SK-N-MC (cell line): ENCODE results near the gene ZBTB7A.

Experiments used
- DNase-seq: peaks from one replicate; pipeline ENCODE4 v3.0.0-alpha.2; 2011; ENCODE audit warnings: low read depth, low spot score
- H3K27ac ChIP-seq: fragments of 200-600 bp; sonication (generic); 2 replicates; pipeline ENCODE4 v1.5.1; 2016; ENCODE audit warnings: mixed run types
- H3K36me3 ChIP-seq: fragments of 200-600 bp; sonication (generic); 2 replicates; pipeline ENCODE4 v1.6.1; 2017; ENCODE audit warnings: antibody characterized with exemption, low read length, mixed read lengths; ENCODE audit not compliant: insufficient read depth
- H3K4me3 ChIP-seq: fragments of 200-600 bp; sonication (generic); 2 replicates; pipeline ENCODE4 v1.5.1; 2016
- H3K9ac ChIP-seq: fragments of 200-600 bp; sonication (generic); 2 replicates; pipeline ENCODE4 v1.8.0; 2017; ENCODE audit warnings: mixed run types, mixed read lengths; ENCODE audit not compliant: insufficient read length
- H3K9me3 ChIP-seq: fragments of 200-600 bp; sonication (generic); 2 replicates; pipeline ENCODE4 v1.6.1; 2017; ENCODE audit warnings: low read depth, mild to moderate bottlenecking, antibody characterized with exemption, low read length, moderate library complexity, mixed read lengths
- EZH2 ChIP-seq: fragments of 200-600 bp; sonication (generic); IDR thresholded peaks from one replicate; pipeline ENCODE4 v1.6.1; 2017; ENCODE audit warnings: antibody characterized with exemption
- FOXP2 ChIP-seq: optimal IDR thresholded peaks from 2 replicates; pipeline ENCODE3; 2011; ENCODE audit warnings: mild to moderate bottlenecking, moderate library complexity; ENCODE audit not compliant: insufficient read depth; ENCODE audit errors: extremely low read length, control extremely low read depth
- POLR2AphosphoS5 ChIP-seq: IDR thresholded peaks from 2 replicates; pipeline ENCODE4 v1.6.1; 2012; ENCODE audit warnings: mild to moderate bottlenecking, low read depth, low read length, borderline replicate concordance

Gene ZBTB7A

DNA sequence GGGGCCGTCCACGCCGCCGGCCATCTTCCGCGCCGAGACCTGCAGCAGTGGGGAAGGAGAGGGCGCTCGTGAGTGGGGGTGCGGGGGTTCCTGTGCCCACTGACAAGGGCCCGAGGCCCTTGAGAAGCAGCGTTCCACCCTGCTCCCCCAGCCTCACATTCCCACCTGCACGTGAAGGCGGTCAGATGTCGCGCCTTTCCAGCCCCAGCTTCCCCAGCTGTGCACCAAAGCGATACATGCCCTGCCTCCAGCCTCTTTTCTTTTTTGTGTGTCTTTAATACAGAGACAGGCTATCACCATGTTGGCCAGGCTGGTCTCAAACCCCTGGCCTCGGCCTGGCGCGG is 11.5 kb downstream of the ZBTB7A start:
- peaks cover 41% of the 10 kb centered on the region; the same call in 1 of the 2 replicates for H3K36me3 ChIP-seq
- no peak overlapping the region for H3K27ac ChIP-seq
- no peak overlapping the region for H3K9ac ChIP-seq
- H3K9me3 ChIP-seq: no peaks in the 10 kb centered on the region
- no peak for DNase-seq
- no peak overlapping the region for H3K4me3 ChIP-seq
- TF ChIP-seq FOXP2 (no peak), POLR2AphosphoS5 (no peak), EZH2 (no peak)

- Histone ChIP-seq H3K36me3 (peaks cover 41% of the 10 kb centered on the region; the same call in 1 of the 2 replicates), H3K9ac (no peak overlapping the region), H3K27ac (no peak overlapping the region), H3K4me3 (no peak overlapping the region), H3K9me3 (no peaks in the 10 kb centered on the region)
- TF ChIP-seq FOXP2: no peak
- TF ChIP-seq POLR2AphosphoS5: no peak
- no peak for TF ChIP-seq EZH2
- DNase-seq: no peak
These were observed 12.1 kb downstream of the ZBTB7A start for GRCh38 chr19:4054441-4055208.

GRCh38 chr19:4053423-4054324 is 13.0 kb downstream of the ZBTB7A start:
- Histone ChIP-seq H3K36me3 (peaks cover 41% of the 10 kb centered on the region; the same call in 1 of the 2 replicates), H3K9me3 (no peaks in the 10 kb centered on the region), H3K4me3 (no peak overlapping the region), H3K9ac (no peak overlapping the region), H3K27ac (no peak overlapping the region)
- TF ChIP-seq POLR2AphosphoS5: no peak
- no peak for TF ChIP-seq EZH2
- TF ChIP-seq FOXP2: no peak
- DNase-seq: no peak

DNA sequence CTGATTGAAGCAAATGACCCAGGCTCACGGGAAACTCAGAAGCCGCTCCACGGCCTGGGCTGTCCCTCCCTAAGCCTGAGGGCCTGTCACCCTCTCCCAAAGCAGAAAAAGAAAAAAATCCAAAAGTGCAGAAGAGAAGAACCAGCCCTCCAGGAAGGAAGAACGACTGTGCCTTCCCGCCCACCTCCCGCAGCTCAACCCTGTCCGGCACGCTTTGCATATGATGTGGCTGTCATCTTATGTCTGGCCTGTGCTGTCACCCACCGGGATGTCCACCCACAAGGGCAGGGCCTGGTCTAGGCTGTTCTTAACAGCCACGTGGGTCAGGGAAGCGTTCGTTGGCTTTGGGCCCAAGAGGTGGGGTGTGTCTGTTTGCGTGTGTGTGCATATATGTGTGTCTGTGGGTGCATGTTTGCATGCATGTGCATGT is 13.7 kb downstream of the ZBTB7A start:
- TF ChIP-seq FOXP2: no peak
- no peak for TF ChIP-seq POLR2AphosphoS5
- TF ChIP-seq EZH2: no peak
- Histone ChIP-seq H3K4me3 (no peak overlapping the region), H3K36me3 (peaks cover 44% of the 10 kb centered on the region; the same call in 1 of the 2 replicates), H3K9ac (no peak overlapping the region), H3K27ac (no peak overlapping the region), H3K9me3 (no peaks in the 10 kb centered on the region)
- no peak for DNase-seq

DNA sequence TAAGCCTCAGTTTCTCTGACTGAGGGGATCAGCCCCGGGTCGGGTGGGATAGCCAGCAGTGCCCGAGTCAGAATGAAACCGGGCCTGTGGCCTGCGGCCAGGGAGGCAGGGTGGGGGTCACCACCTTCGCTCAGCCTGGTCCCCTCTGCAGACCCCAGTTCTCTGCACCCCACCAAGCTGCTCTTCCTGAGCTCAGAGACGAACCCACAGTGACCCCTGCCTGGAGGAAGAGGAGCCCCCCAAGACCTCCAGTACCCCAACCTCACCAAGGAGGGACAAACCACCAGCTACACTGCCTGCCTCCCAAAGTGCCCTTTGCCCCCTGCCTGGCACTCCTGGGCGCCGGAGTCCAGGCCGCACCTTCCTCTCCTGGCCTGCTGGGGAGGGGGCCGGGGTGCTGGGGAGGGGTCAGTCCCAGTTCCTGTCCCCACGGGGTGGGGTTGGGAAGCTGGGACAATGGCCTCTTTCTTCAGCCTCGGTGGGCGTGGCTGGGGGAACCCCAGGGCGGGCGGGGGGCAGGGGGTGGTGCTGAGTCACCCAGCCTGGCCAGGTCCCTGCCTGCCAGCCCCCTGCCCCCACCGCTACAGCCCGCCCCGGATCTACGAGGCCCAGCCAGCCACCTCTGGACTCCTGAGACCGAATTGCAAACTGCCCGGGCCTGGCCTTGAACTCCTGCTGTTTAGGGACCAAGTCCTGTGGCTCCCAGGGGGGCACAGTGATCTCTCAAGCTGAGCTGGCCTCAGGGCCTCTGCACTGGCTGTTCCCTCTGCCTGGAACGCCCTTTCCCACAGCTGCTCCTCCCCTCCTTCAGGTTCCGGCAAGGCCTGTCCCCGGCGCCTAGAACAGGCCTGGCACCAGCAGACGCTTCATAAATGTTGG is 14.3 kb downstream of the ZBTB7A start:
- peaks cover 46% of the 10 kb centered on the region; the same call in 1 of the 2 replicates for H3K36me3 ChIP-seq
- TF ChIP-seq FOXP2 (no peak), POLR2AphosphoS5 (no peak), EZH2 (no peak)
- DNase-seq: no peak

GRCh38 chr19:4051175-4052101 is 15.3 kb downstream of the ZBTB7A start:
- Histone ChIP-seq H3K27ac (no peak overlapping the region), H3K9me3 (no peaks in the 10 kb centered on the region), H3K9ac (no peak overlapping the region), H3K4me3 (no peak overlapping the region), H3K36me3 (peaks cover 46% of the 10 kb centered on the region)
- no peak for DNase-seq
- TF ChIP-seq EZH2: no peak
- no peak for TF ChIP-seq FOXP2
- TF ChIP-seq POLR2AphosphoS5: no peak

More for the DNA sequence above, 14.3 kb downstream of the ZBTB7A start:
- Histone ChIP-seq H3K4me3 (no peak overlapping the region), H3K27ac (no peak overlapping the region), H3K9me3 (no peaks in the 10 kb centered on the region), H3K9ac (no peak overlapping the region)

- Histone ChIP-seq H3K9ac (no peak overlapping the region), H3K27ac (no peak overlapping the region), H3K36me3 (peaks cover 40% of the 10 kb centered on the region), H3K9me3 (no peaks in the 10 kb centered on the region), H3K4me3 (no peak overlapping the region)
- TF ChIP-seq FOXP2 (no peak), EZH2 (no peak), POLR2AphosphoS5 (no peak)
- no peak for DNase-seq
These were observed 17.3 kb downstream of the ZBTB7A start for GRCh38 chr19:4049432-4049831.
